ENCODE results near the gene SLC2A10.

Gene SLC2A10

DNA sequence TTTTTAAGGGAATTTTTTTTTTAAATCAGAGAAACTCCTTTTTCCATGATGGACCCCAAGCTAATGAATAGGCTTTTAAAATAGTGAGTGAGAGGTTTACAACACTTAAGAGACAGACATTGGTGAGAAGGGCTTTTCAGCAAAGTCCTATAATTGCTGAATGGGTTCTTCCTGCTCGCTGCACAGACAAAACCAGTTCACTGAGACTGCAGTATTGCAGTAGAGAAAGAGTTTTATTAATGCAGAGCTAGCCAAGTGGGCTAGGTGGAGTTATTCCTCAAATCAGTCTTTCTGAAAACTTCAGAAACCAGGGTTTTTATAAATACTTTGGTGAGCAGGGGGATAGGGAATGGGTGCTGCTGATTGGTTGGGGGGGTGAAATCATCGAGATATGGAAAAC is 3.2 kb upstream of the SLC2A10 start:
- peaks cover 11% of the 10 kb centered on the region for H3K9me3 ChIP-seq (ENCODE audit: insufficient read depth, low read length)
- H4K20me1 ChIP-seq (ENCODE audit: insufficient read depth, low read length) = no peaks in the 10 kb centered on the region
- no peaks in the 10 kb centered on the region for H3K4me1 ChIP-seq (ENCODE audit: low read length)
- H3K27me3 ChIP-seq (ENCODE audit: low read depth, low read length) = peaks cover 20% of the 10 kb centered on the region
- TF ChIP-seq, protein P1, sequence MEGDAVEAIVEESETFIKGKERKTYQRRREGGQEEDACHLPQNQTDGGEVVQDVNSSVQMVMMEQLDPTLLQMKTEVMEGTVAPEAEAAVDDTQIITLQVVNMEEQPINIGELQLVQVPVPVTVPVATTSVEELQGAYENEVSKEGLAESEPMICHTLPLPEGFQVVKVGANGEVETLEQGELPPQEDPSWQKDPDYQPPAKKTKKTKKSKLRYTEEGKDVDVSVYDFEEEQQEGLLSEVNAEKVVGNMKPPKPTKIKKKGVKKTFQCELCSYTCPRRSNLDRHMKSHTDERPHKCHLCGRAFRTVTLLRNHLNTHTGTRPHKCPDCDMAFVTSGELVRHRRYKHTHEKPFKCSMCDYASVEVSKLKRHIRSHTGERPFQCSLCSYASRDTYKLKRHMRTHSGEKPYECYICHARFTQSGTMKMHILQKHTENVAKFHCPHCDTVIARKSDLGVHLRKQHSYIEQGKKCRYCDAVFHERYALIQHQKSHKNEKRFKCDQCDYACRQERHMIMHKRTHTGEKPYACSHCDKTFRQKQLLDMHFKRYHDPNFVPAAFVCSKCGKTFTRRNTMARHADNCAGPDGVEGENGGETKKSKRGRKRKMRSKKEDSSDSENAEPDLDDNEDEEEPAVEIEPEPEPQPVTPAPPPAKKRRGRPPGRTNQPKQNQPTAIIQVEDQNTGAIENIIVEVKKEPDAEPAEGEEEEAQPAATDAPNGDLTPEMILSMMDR (IDR thresholded peaks at IDR 0.05; ENCODE audit: low read depth, low read length) = no peak
- no peak for TF ChIP-seq EZH2phosphoT487 (IDR thresholded peaks at IDR 0.05; ENCODE audit: low read depth)
- H3K4me2 ChIP-seq (ENCODE audit: low read length) = no peak overlapping the region
- no peaks in the 10 kb centered on the region for H3K79me2 ChIP-seq (ENCODE audit: low read length)
- H3K9ac ChIP-seq (ENCODE audit: low read length) = no peak overlapping the region
- no peak overlapping the region for H3K4me3 ChIP-seq (ENCODE audit: low read length)
- no peaks in the 10 kb centered on the region for H3K36me3 ChIP-seq (replicated peaks; ENCODE audit: low read depth, low read length)
- H2AFZ ChIP-seq (ENCODE audit: low read depth, low read length) = no peak overlapping the region
- H3K27ac ChIP-seq (ENCODE audit: low read length) = no peak overlapping the region

GRCh38 chr20:46708172-46708860 is 1.1 kb upstream of the SLC2A10 start:
- Histone ChIP-seq H3K9me3 (ENCODE audit: insufficient read depth, low read length) (peaks cover 11% of the 10 kb centered on the region), H3K36me3 (replicated peaks; ENCODE audit: low read depth, low read length) (no peaks in the 10 kb centered on the region), H3K27ac (ENCODE audit: low read length) (no peak overlapping the region), H3K4me2 (ENCODE audit: low read length) (no peak overlapping the region), H3K27me3 (ENCODE audit: low read depth, low read length) (peaks cover 19% of the 10 kb centered on the region), H4K20me1 (ENCODE audit: insufficient read depth, low read length) (no peaks in the 10 kb centered on the region), H2AFZ (ENCODE audit: low read depth, low read length) (no peak overlapping the region), H3K79me2 (ENCODE audit: low read length) (no peaks in the 10 kb centered on the region), H3K9ac (ENCODE audit: low read length) (no peak overlapping the region), H3K4me1 (ENCODE audit: low read length) (no peaks in the 10 kb centered on the region), H3K4me3 (ENCODE audit: low read length) (no peak overlapping the region)
- TF ChIP-seq, protein P1 (IDR thresholded peaks at IDR 0.05; ENCODE audit: low read depth, low read length) = no peak
- TF ChIP-seq EZH2phosphoT487 (IDR thresholded peaks at IDR 0.05; ENCODE audit: low read depth) = no peak

DNA sequence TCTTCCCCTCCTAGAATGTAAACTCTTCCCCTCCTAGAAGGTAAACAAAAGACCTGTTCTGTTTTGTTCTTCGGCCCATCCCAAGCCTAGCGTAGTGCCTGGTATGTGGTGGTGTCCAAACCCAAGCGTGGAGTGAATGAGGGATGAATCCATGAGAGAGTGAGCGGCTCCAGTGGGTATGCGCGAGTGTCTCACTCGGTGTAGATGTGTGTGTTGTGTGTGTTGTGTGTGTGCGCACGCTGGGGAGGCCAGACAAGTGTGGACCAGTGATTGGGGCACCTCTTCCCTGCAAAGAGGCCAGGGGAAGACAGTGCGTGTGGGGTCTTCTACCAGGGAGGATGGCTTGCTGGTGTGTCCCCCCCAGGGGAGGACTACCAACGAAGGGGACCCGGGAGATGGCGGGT is 392 bp upstream of the SLC2A10 start:
- Histone ChIP-seq H3K9ac (ENCODE audit: low read length) (no peak overlapping the region), H3K4me3 (ENCODE audit: low read length) (no peak overlapping the region), H3K27ac (ENCODE audit: low read length) (no peak overlapping the region)

GRCh38 chr20:46710153-46710913 is 884 bp downstream of the SLC2A10 start:
- no peak overlapping the region for H2AFZ ChIP-seq (ENCODE audit: low read depth, low read length)
- no peak overlapping the region for H3K27ac ChIP-seq (ENCODE audit: low read length)
- no peak overlapping the region for H3K4me3 ChIP-seq (ENCODE audit: low read length)
- H3K27me3 ChIP-seq (ENCODE audit: low read depth, low read length) = peaks cover 13% of the 10 kb centered on the region
- no peak overlapping the region for H3K4me2 ChIP-seq (ENCODE audit: low read length)
- no peak for TF ChIP-seq EZH2phosphoT487 (IDR thresholded peaks at IDR 0.05; ENCODE audit: low read depth)
- TF ChIP-seq, protein P1 (IDR thresholded peaks at IDR 0.05; ENCODE audit: low read depth, low read length) = no peak
- H3K9ac ChIP-seq (ENCODE audit: low read length) = no peak overlapping the region
- peaks cover 9% of the 10 kb centered on the region for H3K9me3 ChIP-seq (ENCODE audit: insufficient read depth, low read length)
- no peaks in the 10 kb centered on the region for H4K20me1 ChIP-seq (ENCODE audit: insufficient read depth, low read length)
- H3K36me3 ChIP-seq (replicated peaks; ENCODE audit: low read depth, low read length) = no peaks in the 10 kb centered on the region
- H3K79me2 ChIP-seq (ENCODE audit: low read length) = no peaks in the 10 kb centered on the region
- H3K4me1 ChIP-seq (ENCODE audit: low read length) = no peaks in the 10 kb centered on the region

More for the DNA sequence above, 392 bp upstream of the SLC2A10 start:
- Histone ChIP-seq H3K79me2 (ENCODE audit: low read length) (no peaks in the 10 kb centered on the region), H2AFZ (ENCODE audit: low read depth, low read length) (no peak overlapping the region), H4K20me1 (ENCODE audit: insufficient read depth, low read length) (no peaks in the 10 kb centered on the region), H3K9me3 (ENCODE audit: insufficient read depth, low read length) (peaks cover 11% of the 10 kb centered on the region), H3K27me3 (ENCODE audit: low read depth, low read length) (peaks cover 20% of the 10 kb centered on the region), H3K4me1 (ENCODE audit: low read length) (no peaks in the 10 kb centered on the region), H3K36me3 (replicated peaks; ENCODE audit: low read depth, low read length) (no peaks in the 10 kb centered on the region), H3K4me2 (ENCODE audit: low read length) (no peak overlapping the region)
- TF ChIP-seq, protein P1 (IDR thresholded peaks at IDR 0.05; ENCODE audit: low read depth, low read length) = no peak
- no peak for TF ChIP-seq EZH2phosphoT487 (IDR thresholded peaks at IDR 0.05; ENCODE audit: low read depth)

Data from OCI-LY3 (cell line).